Endothelial cell of umbilical vein (primary cell): ENCODE data around the gene TMEM63B. TPM values are rescaled to one million over a fixed set of nuclear protein-coding genes. Genes with fewer than 3 reads are reported as not detected.

Experiments
- BruUV-seq: library from RNA; stranded (reverse); fragments of 400-500 nt; replicated peaks from 2 replicates; lab custom pipeline; 2021; lab: Mats Ljungman, UMichigan
- CTCF ChIA-PET: fragments of 300-600, 350-600 bp; sonication (Branson Sonifier 250); formaldehyde crosslinking; loops from one replicate; lab custom pipeline; 2021; ENCODE audit warnings: antibody characterized with exemption, inconsistent platforms; lab: Charles Lee
- POLR2A ChIA-PET: fragments of 300-600, 350-600 bp; sonication (Branson Sonifier 250); formaldehyde crosslinking; loops from one replicate; lab custom pipeline; 2021; ENCODE audit warnings: antibody characterized with exemption, inconsistent platforms; lab: Charles Lee
- DNase-seq: peaks from one replicate; pipeline ENCODE4 v3.0.0-alpha.2; 2011; ENCODE audit warnings: low read depth, low spot score
- FAIRE-seq: peaks from 2 replicates; lab custom pipeline; 2011; peaks lifted over from hg19 to GRCh38; lab: Jason Lieb, UNC
- H2AFZ ChIP-seq: 2 replicates; pipeline ENCODE4 v1.6.0; 2012; ENCODE audit warnings: low read depth, low read length, control low read depth, inconsistent platforms
- H3K27ac ChIP-seq: 2 replicates; pipeline ENCODE4 v1.5.1; 2011; ENCODE audit warnings: low read depth, mild to moderate bottlenecking, control low read depth, low read length, moderate library complexity; ENCODE audit not compliant: insufficient read depth
- H3K27me3 ChIP-seq, 2 experiments: 2 replicates each; pipeline versions ENCODE4 v1.6.0 to v1.6.1; 2011; ENCODE audit warnings: low read length in 2 of 2, mixed read lengths in 1 of 2; ENCODE audit not compliant: control insufficient read depth in 2 of 2, insufficient read depth in 2 of 2
- H3K36me3 ChIP-seq, 2 experiments: 2 replicates in 1 of 2; 3 replicates in 1 of 2; pipeline ENCODE4 v1.5.1; 2011; ENCODE audit warnings: low read length in 2 of 2, mild to moderate bottlenecking in 1 of 2, moderate library complexity in 1 of 2; ENCODE audit not compliant: control insufficient read depth in 2 of 2, insufficient read depth in 2 of 2; ENCODE audit errors: extremely low read depth in 1 of 2
- H3K4me1 ChIP-seq: 3 replicates; pipeline ENCODE4 v1.5.1; 2011; ENCODE audit warnings: mild to moderate bottlenecking, low read length; ENCODE audit not compliant: control insufficient read depth, insufficient read depth; ENCODE audit errors: extremely low read depth
- H3K4me2 ChIP-seq: 2 replicates; pipeline ENCODE4 v1.6.1; 2011; ENCODE audit warnings: low read length, control low read depth, mixed read lengths; ENCODE audit not compliant: insufficient read depth
- H3K4me3 ChIP-seq, 3 experiments: fragments of 200-600 bp in 1 of 3; sonication (generic), shearing (Covaris generic) in 1 of 3; replicated peaks in 1 of 3; 2 replicates each; pipeline ENCODE4 v1.5.1; 2011 to 2016; ENCODE audit warnings: control low read depth in 3 of 3, low read length in 3 of 3, mild to moderate bottlenecking in 2 of 3, inconsistent platforms in 1 of 3, low read depth in 1 of 3, moderate library complexity in 1 of 3; ENCODE audit not compliant: insufficient read depth in 1 of 3
- H3K79me2 ChIP-seq: 2 replicates; pipeline ENCODE4 v1.6.0; 2012; ENCODE audit warnings: low read length, inconsistent platforms; ENCODE audit not compliant: control insufficient read depth, insufficient read depth
- H3K9ac ChIP-seq: replicated peaks from 2 replicates; pipeline ENCODE3; 2011; ENCODE audit warnings: low read length, control low read depth; ENCODE audit not compliant: insufficient read depth; ENCODE audit errors: extremely low read depth
- H3K9me1 ChIP-seq: replicated peaks from 3 replicates; pipeline ENCODE4 v1.6.0; 2011; ENCODE audit warnings: mild to moderate bottlenecking, low read length; ENCODE audit not compliant: control insufficient read depth, insufficient read depth; ENCODE audit errors: extremely low read depth
- H3K9me3 ChIP-seq: replicated peaks from 2 replicates; pipeline ENCODE4 v1.5.1; 2012; ENCODE audit warnings: low read length, inconsistent platforms; ENCODE audit not compliant: control insufficient read depth, insufficient read depth
- H4K20me1 ChIP-seq: replicated peaks from 2 replicates; pipeline ENCODE3; 2011; ENCODE audit warnings: mild to moderate bottlenecking, low read length; ENCODE audit not compliant: control insufficient read depth, insufficient read depth; ENCODE audit errors: extremely low read depth
- CTCF ChIP-seq, 2 donors: IDR thresholded peaks; 1 replicate in 1 of 2; 2 replicates in 1 of 2; pipeline ENCODE4 v1.5.1; 2011; ENCODE audit warnings: low read length in 2 of 2, mild to moderate bottlenecking in 2 of 2, moderate library complexity in 2 of 2, control low read depth in 1 of 2, inconsistent platforms in 1 of 2, low read depth in 1 of 2; ENCODE audit not compliant: insufficient read depth in 1 of 2; ENCODE audit errors: extremely low read depth in 1 of 2
- EZH2 ChIP-seq: IDR thresholded peaks from 2 replicates; pipeline ENCODE4 v1.6.1; 2012; ENCODE audit warnings: borderline replicate concordance, low read depth, mild to moderate bottlenecking, moderate library complexity, low read length, inconsistent platforms; ENCODE audit not compliant: severe bottlenecking
- FOS ChIP-seq: IDR thresholded peaks from 2 replicates; pipeline ENCODE4 v1.6.1; 2011; ENCODE audit warnings: mild to moderate bottlenecking, low read length, moderate library complexity, borderline replicate concordance; ENCODE audit not compliant: insufficient read depth
- GATA2 ChIP-seq: IDR thresholded peaks from 2 replicates; pipeline ENCODE4 v1.7.0; 2011; ENCODE audit warnings: low read depth, mild to moderate bottlenecking, moderate library complexity, mixed read lengths, low read length; ENCODE audit not compliant: insufficient read length, insufficient read depth
- JUN ChIP-seq: IDR thresholded peaks from 2 replicates; pipeline ENCODE4 v1.6.1; 2011; ENCODE audit warnings: borderline replicate concordance, low read depth; ENCODE audit not compliant: insufficient read length, insufficient read depth
- MYC ChIP-seq: IDR thresholded peaks from one replicate; pipeline ENCODE4 v1.6.1; 2011; ENCODE audit warnings: mild to moderate bottlenecking, low read depth, low read length
- POLR2A ChIP-seq: IDR thresholded peaks from 2 replicates; pipeline ENCODE4 v1.6.1; 2012; ENCODE audit warnings: low read depth, mild to moderate bottlenecking, control low read depth, low read length
- POLR2AphosphoS5 ChIP-seq: IDR thresholded peaks from 2 replicates; pipeline ENCODE4 v1.6.1; 2012; ENCODE audit warnings: low read depth, mild to moderate bottlenecking, control low read depth, low read length, moderate library complexity; ENCODE audit not compliant: insufficient read depth
- dilution Hi-C: fragments of 300-500 bp; cut with MboI; formaldehyde crosslinking; loops from one replicate; pipeline ENCODE4 v1.15.0; 2019; ENCODE audit warnings: low sequenced_read_pairs; ENCODE audit not compliant: extremely low pct_ligation_motif_present
- intact Hi-C: fragments of 100-400 bp; cut with micrococcal nuclease; formaldehyde crosslinking; loops from one replicate; pipeline ENCODE4 v1.10.0; 2022
- polyA plus RNA-seq, 4 experiments: library from polyadenylated mRNA; depleted of rRNA in 3 of 4; stranded (reverse) in 3 of 4; unstranded in 1 of 4; fragments of >200 nt; gene quantifications; 2 replicates each; pipeline versions ENCODE4 v1.2.1 to v1.2.3, GENCODE V29; 2011 to 2012; ENCODE audit warnings: missing spikeins in 1 of 4
- total RNA-seq: library from RNA; stranded (reverse); gene quantifications from 2 replicates; pipeline ENCODE4 v1.2.3, GENCODE V29; 2021
- TF ChIP-seq, protein P1 (sequence below): IDR thresholded peaks from 2 replicates; pipeline ENCODE4 v1.6.1; 2011; ENCODE audit not compliant: insufficient read depth, insufficient read length

TMEM63B gene
- total and polyA plus RNA-seq, 2 donors (not counting 3 experiments of a cell fraction or from before 2014, with no cell fraction given): 49.7 to 56.1 TPM

DNA sequence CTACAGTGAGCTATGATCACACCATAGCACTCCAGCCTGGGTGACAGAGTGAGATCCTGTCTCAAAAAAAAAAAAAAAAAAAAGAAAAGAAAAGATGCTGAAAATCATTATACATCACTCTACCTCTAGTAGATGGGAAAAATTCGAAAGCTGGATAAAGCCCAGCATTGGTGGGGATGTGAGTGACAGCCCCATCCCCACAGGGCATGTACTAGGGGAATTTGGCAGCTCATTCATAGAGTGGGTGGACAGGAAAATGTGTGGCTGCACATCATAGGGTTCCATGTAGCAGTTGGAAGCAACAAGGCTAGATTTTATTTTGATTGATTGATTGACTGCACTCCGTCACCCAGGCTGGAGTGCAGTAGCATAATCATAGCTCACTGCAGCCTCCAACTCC is 42.1 kb upstream of the TMEM63B start:
- Histone ChIP-seq H3K9ac (no peak overlapping the region), H3K4me3 (no peak overlapping the region), H3K27me3 (no peaks in the 10 kb centered on the region), H2AFZ (no peak overlapping the region), H3K9me1 (no peaks in the 10 kb centered on the region), H3K4me2 (no peak overlapping the region), H3K36me3 (no peaks in the 10 kb centered on the region), H4K20me1 (no peaks in the 10 kb centered on the region), H3K79me2 (no peaks in the 10 kb centered on the region), H3K27ac (no peak overlapping the region), H3K9me3 (no peaks in the 10 kb centered on the region), H3K4me1 (no peaks in the 10 kb centered on the region)
- TF ChIP-seq JUN: no peak
- no peak for TF ChIP-seq POLR2AphosphoS5
- no peak for TF ChIP-seq CTCF (IDR thresholded peaks at IDR 0.05; ENCODE audit: extremely low read depth in 1 of 2, insufficient read depth in 1 of 2, low read depth in 1 of 2, low read length in 2 of 2)
- TF ChIP-seq POLR2A: no peak
- TF ChIP-seq FOS: no peak
- TF ChIP-seq MYC: no peak
- TF ChIP-seq GATA2: no peak
- TF ChIP-seq EZH2: no peak
- TF ChIP-seq, protein P1, sequence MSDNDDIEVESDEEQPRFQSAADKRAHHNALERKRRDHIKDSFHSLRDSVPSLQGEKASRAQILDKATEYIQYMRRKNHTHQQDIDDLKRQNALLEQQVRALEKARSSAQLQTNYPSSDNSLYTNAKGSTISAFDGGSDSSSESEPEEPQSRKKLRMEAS: no peak
- ChIA-PET POLR2A (no interaction called here), CTCF (interaction anchor here (1.1 to 2.1 kb wide), 5 partner anchors 10 to 418 kb away, joined by 3 to 9 read pairs (median 5); partner anchors contain the start of gene VEGFA)
- no TSS peak for BruUV-seq
- intact Hi-C loops: no loop called here
- FAIRE-seq: no peak
- dilution Hi-C loops: no loop called here
- DNase-seq: no peak
